Smooth muscle cell (in vitro differentiated cells): Measurements from ENCODE around the gene IHH. TPM values are rescaled to one million over a fixed set of nuclear protein-coding genes. Genes with fewer than 3 reads are reported as not detected.

Experiments
- DNase-seq: peaks from one replicate; lab custom pipeline; 2025; ENCODE audit not compliant: unreplicated experiment; lab: John Stamatoyannopoulos, UW
- H2AFZ ChIP-seq: fragments of 200-600 bp; sonication (generic); 2 replicates; pipeline ENCODE4 v1.6.0; 2016; ENCODE audit warnings: antibody characterized with exemption, low read depth, mild to moderate bottlenecking
- H3F3A ChIP-seq: fragments of 200-600 bp; sonication (generic); 2 replicates; pipeline ENCODE4 v1.6.0; 2017; ENCODE audit warnings: antibody characterized with exemption, low read depth
- H3K27ac ChIP-seq: fragments of 200-600 bp; sonication (generic); 2 replicates; pipeline ENCODE4 v1.5.1; 2016; ENCODE audit warnings: low read depth, mild to moderate bottlenecking
- H3K27me3 ChIP-seq: fragments of 200-600 bp; sonication (generic); 2 replicates; pipeline ENCODE4 v1.6.1; 2016; ENCODE audit warnings: low read depth, mild to moderate bottlenecking
- H3K36me3 ChIP-seq: fragments of 200-600 bp; sonication (generic); 2 replicates; pipeline ENCODE4 v1.5.1; 2016; ENCODE audit warnings: low read depth
- H3K4me1 ChIP-seq: fragments of 200-600 bp; sonication (generic); 2 replicates; pipeline ENCODE4 v1.5.1; 2016; ENCODE audit warnings: low read depth
- H3K4me2 ChIP-seq: fragments of 200-600 bp; sonication (generic); 2 replicates; pipeline ENCODE4 v1.6.0; 2016; ENCODE audit warnings: mild to moderate bottlenecking
- H3K4me3 ChIP-seq: fragments of 200-600 bp; sonication (generic); 2 replicates; pipeline ENCODE4 v1.5.1; 2016; ENCODE audit warnings: mild to moderate bottlenecking
- H3K79me2 ChIP-seq: fragments of 200-600 bp; sonication (generic); 2 replicates; pipeline ENCODE4 v1.6.0; 2016; ENCODE audit warnings: low read depth, mild to moderate bottlenecking
- H3K9ac ChIP-seq: fragments of 200-600 bp; sonication (generic); 2 replicates; pipeline ENCODE4 v1.6.0; 2016; ENCODE audit warnings: low read depth
- H3K9me3 ChIP-seq: fragments of 200-600 bp; sonication (generic); replicated peaks from 2 replicates; pipeline ENCODE4 v1.5.1; 2016; ENCODE audit warnings: low read depth
- H4K20me1 ChIP-seq: fragments of 200-600 bp; sonication (generic); 2 replicates; pipeline ENCODE4 v1.6.0; 2016; ENCODE audit warnings: low read depth
- WGBS: methylation state at CpG from one replicate; pipeline ENCODE4 v1.1.7; 2016; ENCODE audit warnings: low lambda C conversion rate; 5-methylcytosine and 5-hydroxymethylcytosine counted together
- polyA plus RNA-seq: library from polyadenylated mRNA; unstranded; fragments of >200 nt; fragmentation: Nextera tagmentation; extraction: Ambion mirVana; gene quantifications from 2 replicates; pipeline ENCODE4 v1.2.1, GENCODE V29; 2016
- total RNA-seq: library from RNA; depleted of rRNA; stranded (reverse); fragments of >200 nt; gene quantifications from 2 replicates; pipeline ENCODE4 v1.2.3, GENCODE V29; 2014
- TF ChIP-seq, protein P1 (sequence below): fragments of 200-600 bp; sonication (generic); IDR thresholded peaks from 2 replicates; pipeline ENCODE4 v1.5.1; 2017; ENCODE audit warnings: borderline replicate concordance, mild to moderate bottlenecking, antibody characterized with exemption; ENCODE audit not compliant: insufficient read depth, poor library complexity, severe bottlenecking

The IHH gene
- total and polyA plus RNA-seq, 2 experiments from 2014 or later: 0.09 TPM; not detected in 1

DNA sequence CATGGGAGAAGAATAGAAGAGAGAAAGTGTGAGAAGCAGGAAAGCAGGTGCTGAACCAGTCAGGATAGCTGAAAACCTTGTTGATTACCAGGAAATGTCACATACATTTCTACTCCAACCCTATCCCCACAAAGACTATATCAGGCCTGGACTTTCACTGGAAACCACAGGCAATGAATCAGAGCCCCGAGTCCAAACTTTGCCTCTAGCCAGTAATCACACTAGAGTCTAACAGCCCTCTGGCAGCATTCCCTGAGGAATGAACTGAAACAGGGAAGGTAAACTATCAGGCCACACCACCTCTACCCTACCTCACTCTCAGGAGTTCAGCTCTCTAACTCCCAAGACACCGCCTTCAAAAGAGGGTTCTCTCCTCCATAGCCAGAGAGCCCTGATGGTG, 18.7 kb upstream of the IHH start:
- WGBS: 59% methylated on average over 2 of the region's 2 CpGs
- H3K9ac ChIP-seq: no peak overlapping the region
- no peaks in the 10 kb centered on the region for H3K9me3 ChIP-seq
- TF ChIP-seq, protein P1, sequence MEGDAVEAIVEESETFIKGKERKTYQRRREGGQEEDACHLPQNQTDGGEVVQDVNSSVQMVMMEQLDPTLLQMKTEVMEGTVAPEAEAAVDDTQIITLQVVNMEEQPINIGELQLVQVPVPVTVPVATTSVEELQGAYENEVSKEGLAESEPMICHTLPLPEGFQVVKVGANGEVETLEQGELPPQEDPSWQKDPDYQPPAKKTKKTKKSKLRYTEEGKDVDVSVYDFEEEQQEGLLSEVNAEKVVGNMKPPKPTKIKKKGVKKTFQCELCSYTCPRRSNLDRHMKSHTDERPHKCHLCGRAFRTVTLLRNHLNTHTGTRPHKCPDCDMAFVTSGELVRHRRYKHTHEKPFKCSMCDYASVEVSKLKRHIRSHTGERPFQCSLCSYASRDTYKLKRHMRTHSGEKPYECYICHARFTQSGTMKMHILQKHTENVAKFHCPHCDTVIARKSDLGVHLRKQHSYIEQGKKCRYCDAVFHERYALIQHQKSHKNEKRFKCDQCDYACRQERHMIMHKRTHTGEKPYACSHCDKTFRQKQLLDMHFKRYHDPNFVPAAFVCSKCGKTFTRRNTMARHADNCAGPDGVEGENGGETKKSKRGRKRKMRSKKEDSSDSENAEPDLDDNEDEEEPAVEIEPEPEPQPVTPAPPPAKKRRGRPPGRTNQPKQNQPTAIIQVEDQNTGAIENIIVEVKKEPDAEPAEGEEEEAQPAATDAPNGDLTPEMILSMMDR: no peak
- no peaks in the 10 kb centered on the region for H3F3A ChIP-seq
- H4K20me1 ChIP-seq: peaks cover 17% of the 10 kb centered on the region
- no peak overlapping the region for H2AFZ ChIP-seq
- no peak for DNase-seq
- no peak overlapping the region for H3K4me2 ChIP-seq
- H3K36me3 ChIP-seq: peaks cover 5% of the 10 kb centered on the region
- no peaks in the 10 kb centered on the region for H3K79me2 ChIP-seq
- no peaks in the 10 kb centered on the region for H3K4me1 ChIP-seq
- H3K4me3 ChIP-seq: no peak overlapping the region
- H3K27ac ChIP-seq: no peak overlapping the region
- peaks cover 15% of the 10 kb centered on the region for H3K27me3 ChIP-seq

DNA sequence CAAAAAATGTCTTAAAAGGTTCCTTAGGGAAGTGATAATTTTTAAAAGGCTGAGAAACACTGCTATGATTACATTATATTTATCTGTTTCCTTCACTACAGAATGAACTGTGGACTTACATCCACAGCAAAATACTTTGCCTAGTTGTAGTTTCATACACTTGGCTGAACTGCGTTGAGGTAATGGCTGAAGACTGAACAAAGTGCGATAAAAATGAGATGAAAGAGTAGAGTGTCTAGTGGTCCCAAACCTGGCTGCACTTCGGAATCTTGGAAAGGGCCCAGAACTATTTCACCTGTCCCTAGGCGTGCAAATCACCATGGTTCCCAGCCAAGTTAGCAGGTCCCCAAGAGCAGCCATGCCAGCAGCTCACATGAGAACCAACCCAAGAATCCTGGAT, 18.2 kb upstream of the IHH start:
- 84% methylated on average over 4 of the region's 4 CpGs for WGBS

DNA sequence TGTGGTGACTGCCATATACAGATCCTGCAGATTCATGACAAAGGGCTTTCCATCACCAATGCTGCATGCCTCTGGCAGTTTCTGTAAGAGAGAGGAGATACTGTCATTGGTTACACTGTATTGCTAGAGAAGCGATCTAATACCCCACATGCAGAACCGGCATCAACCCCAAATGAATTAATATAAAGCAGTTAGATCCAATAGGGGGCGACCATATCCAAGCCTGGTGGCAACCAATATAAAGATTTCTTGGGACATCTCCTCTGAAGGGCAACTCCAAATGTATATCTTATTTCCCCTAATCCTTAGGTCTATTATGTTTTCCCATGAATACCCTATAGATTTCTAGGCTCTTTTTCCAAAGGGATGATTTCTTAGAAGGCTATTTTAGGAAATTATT, 17.4 kb upstream of the IHH start:
- H3K9me3 ChIP-seq: no peaks in the 10 kb centered on the region
- peaks cover 5% of the 10 kb centered on the region for H3K36me3 ChIP-seq
- H3K4me1 ChIP-seq: no peaks in the 10 kb centered on the region
- no peak overlapping the region for H3K4me2 ChIP-seq
- 73% methylated on average over 3 of the region's 3 CpGs for WGBS
- H3K79me2 ChIP-seq: no peaks in the 10 kb centered on the region
- H2AFZ ChIP-seq: no peak overlapping the region
- peaks cover 15% of the 10 kb centered on the region for H3K27me3 ChIP-seq
- no peak overlapping the region for H3K4me3 ChIP-seq
- H3F3A ChIP-seq: no peaks in the 10 kb centered on the region
- no peak overlapping the region for H3K9ac ChIP-seq
- DNase-seq: no peak
- no peak overlapping the region for H3K27ac ChIP-seq
- TF ChIP-seq, protein P1: no peak
- peaks cover 17% of the 10 kb centered on the region for H4K20me1 ChIP-seq

More for the DNA sequence above, 18.2 kb upstream of the IHH start:
- Histone ChIP-seq H2AFZ (no peak overlapping the region), H3K9ac (no peak overlapping the region), H3K4me1 (no peaks in the 10 kb centered on the region), H4K20me1 (peaks cover 17% of the 10 kb centered on the region), H3F3A (no peaks in the 10 kb centered on the region), H3K36me3 (peaks cover 5% of the 10 kb centered on the region), H3K4me2 (no peak overlapping the region), H3K79me2 (no peaks in the 10 kb centered on the region), H3K27ac (no peak overlapping the region), H3K4me3 (no peak overlapping the region), H3K9me3 (no peaks in the 10 kb centered on the region), H3K27me3 (peaks cover 15% of the 10 kb centered on the region)
- TF ChIP-seq, protein P1: no peak
- DNase-seq: no peak

DNA sequence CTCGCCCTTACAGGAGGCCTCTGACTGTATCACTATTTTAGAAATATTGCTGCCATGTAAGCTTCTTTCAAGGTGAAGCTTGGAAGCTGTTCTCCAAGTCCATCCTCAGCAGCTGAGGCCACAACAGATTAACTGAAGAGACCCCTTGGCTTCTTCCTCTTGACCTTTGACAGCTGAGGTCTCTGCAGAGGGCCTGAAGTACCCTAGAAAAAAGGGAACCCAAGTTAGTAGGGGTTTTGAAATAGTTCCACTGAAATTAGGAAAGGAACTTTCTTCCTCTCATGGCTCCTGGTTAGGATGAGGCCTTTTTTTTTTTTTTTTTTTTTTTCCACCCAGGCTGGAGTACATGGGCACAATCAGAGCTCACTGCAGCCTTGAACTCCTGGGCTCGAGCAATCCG, 15.5 kb upstream of the IHH start:
- Histone ChIP-seq H3K9ac (no peak overlapping the region), H3K4me1 (no peaks in the 10 kb centered on the region), H3K36me3 (peaks cover 5% of the 10 kb centered on the region), H3F3A (no peaks in the 10 kb centered on the region), H3K4me2 (no peak overlapping the region), H2AFZ (no peak overlapping the region), H3K27me3 (no peaks in the 10 kb centered on the region), H3K79me2 (no peaks in the 10 kb centered on the region), H3K4me3 (no peak overlapping the region), H3K9me3 (no peaks in the 10 kb centered on the region), H3K27ac (no peak overlapping the region), H4K20me1 (peaks cover 11% of the 10 kb centered on the region)
- TF ChIP-seq, protein P1: no peak
- no peak for DNase-seq
- WGBS: 100% methylated on average over 3 of the region's 3 CpGs
